Embryonic facial prominence (tissue), 1 donor: Measurements from ENCODE around the gene CHRNB4.
"Not testable (repeated sequence)": the region's sequence is repeated elsewhere in the genome, so short reads cannot be mapped to it uniquely, and the experiment has no call there.

Experiments
- DNase-seq: peaks from one replicate; pipeline ENCODE4 v3.0.0-alpha.2; 2016; ENCODE audit errors: extremely low spot score

The CHRNB4 gene, protein sequence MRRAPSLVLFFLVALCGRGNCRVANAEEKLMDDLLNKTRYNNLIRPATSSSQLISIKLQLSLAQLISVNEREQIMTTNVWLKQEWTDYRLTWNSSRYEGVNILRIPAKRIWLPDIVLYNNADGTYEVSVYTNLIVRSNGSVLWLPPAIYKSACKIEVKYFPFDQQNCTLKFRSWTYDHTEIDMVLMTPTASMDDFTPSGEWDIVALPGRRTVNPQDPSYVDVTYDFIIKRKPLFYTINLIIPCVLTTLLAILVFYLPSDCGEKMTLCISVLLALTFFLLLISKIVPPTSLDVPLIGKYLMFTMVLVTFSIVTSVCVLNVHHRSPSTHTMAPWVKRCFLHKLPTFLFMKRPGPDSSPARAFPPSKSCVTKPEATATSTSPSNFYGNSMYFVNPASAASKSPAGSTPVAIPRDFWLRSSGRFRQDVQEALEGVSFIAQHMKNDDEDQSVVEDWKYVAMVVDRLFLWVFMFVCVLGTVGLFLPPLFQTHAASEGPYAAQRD

DNA sequence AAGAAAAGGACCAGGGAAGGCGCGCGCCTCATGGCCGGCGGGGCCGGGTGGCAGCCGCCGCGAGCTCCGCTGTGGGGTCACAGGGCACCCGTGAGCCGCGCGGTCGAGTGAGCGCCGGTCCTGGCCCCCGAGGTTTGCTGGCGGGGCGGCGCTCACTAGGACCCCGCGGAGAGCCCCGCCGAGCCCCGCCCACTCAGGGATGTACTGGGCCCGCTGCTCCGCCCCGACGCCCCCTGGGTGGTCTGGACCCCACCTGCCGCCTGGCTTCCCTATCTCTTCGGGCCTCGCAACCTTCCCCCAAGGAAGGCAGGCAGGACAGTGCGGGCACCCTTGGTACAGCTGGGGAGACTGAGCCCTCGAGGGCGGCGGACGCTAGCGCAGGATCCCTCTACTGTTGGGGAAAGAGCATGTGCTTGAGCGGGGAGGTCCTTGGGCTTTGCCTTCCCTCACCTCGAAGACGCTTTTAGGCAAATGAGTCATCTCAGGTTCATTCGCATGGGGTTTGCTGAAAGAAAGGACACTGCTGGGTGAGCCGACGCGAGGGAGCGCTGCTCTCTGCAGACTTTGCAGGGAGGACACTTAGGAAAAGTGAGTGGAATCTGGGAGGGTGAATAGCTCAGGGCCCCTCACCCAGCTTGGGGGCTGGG lies at the start of gene CHRNB4:
CHRNB4 (minus strand) TSS at position 109 of the 647 bp plus-strand sequence; CDS start at position 32, 77 bp downstream.
- no peak for DNase-seq

DNA sequence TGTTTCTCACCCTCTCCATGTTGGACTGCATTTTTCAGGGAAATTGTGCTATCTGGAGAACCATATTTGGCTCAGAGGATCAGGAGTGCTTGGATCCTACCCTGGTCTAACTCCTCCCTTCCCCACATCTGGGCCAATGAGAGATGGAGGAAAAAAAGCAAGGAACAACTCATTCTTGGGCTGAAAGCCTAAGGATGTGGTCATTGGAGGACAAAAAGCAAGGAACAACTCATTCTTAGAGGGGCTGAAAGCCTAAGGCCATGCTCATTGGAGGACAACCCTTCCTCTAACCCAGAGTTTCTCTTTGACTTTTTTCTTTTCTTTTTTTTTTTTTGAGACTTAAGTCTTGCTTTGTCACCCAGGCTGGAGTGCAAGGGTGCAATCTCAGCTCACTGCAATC lies 48.6 kb upstream of the CHRNB4 start:
- no peak for DNase-seq

DNA sequence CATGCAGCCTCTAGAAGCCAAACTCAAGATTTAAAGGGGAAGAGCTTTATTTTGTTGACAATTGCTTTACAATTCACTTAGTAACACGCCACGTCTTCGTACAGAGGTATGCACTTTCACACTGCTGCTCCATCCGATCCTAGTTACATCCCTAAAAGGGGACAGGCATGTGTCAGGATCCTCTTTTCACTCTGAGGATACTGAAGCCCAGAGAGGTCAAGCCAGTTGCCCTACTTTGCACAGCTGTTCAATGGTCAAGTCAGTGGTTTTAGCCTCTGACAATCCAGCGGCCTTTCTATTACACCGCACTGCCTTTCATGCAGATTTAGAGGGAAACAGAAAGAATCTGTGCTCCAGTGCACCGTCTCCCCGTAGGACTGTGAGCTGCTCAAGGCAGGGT lies 44.9 kb upstream of the CHRNB4 start:
- no peak for DNase-seq

DNA sequence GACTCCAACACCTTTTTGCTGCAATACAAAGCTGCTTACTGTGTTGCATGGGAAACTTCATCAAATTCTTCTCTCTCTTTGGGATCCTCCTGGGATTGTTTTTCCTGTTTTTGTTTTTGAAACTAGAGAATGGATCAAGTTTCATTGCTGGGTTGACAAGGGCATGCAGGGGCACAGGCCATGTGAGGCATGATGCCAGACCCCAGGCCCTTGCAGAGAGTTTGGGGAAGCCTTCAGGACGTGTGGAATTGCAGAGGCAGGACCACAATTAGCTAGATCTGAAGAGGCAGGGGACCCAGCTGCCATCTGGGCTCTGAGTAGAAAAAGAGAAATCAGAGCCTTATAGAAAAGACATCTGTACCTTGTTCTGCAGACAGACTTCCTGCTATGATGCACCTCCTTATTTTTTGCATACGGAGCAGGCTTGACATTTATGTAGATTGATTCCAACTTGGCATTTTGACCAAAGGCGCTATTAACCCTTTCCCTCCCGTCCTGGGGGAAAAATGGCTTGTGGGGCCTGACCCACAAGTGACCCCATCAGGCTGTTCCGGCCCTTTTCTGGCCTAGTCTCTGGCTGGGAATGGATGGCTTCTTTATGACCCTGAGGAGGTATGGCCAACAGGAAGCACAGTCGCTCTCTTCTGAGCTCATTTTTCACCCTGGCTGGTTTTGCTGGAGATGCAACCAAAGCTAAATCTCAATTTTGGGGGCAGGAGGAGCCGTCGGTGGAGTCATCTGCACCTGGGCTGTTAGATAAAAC lies 44.3 kb upstream of the CHRNB4 start:
- DNase-seq, result no peak

- no peak for DNase-seq
Measured at GRCh38 chr15:78684657-78685056, 43.6 kb upstream of the CHRNB4 start.

- not testable (repeated sequence) for DNase-seq
Measured at GRCh38 chr15:78683599-78683998, 42.6 kb upstream of the CHRNB4 start.

- DNase-seq, result no peak
Measured at GRCh38 chr15:78682693-78683410, 41.8 kb upstream of the CHRNB4 start.

- no peak for DNase-seq
Measured at GRCh38 chr15:78682004-78682651, 41.1 kb upstream of the CHRNB4 start.

GRCh38 chr15:78681281-78682003 lies 40.4 kb upstream of the CHRNB4 start:
- no peak for DNase-seq

- no peak for DNase-seq
Measured at GRCh38 chr15:78680431-78681075, 39.5 kb upstream of the CHRNB4 start.

GRCh38 chr15:78679089-78679511 lies 38.1 kb upstream of the CHRNB4 start:
- DNase-seq, result no peak

- no peak for DNase-seq
Measured at GRCh38 chr15:78676424-78677110, 35.6 kb upstream of the CHRNB4 start.

DNA sequence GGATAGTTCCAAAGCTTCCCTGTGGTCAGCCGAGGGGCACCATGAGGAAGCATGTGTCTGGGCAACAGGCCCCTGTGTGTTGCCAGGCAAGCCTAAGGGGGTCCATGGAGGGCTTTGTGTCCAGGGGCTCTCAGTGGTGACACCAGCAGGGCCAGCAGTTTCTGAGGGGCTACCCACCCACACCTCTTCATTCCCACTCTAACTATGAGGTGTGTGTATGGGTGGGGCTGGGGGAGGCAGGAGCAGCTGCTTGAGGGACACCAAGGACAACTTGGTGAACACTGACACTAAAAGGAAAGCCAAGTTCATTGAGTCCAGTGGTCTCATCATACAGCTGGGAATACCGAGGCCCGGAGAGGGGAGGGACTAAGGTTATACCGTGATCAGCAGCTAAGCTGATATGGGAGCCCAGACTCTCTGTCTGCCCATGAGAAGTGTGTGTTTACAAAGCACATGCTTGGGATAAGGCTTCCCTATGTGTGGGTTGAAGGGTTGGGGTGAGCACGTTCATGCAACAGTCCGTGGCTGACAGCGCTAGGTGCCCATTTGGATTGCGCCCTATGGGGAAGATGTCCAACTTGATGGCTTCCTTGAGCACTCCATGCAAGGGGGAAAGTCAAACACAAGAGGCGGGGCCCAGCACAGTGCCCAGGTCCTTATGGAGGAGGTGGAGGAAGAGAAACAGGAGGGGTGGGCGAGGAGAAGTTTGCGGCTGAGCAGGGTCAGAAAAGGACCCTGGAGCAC lies 34.8 kb upstream of the CHRNB4 start:
- DNase-seq, result no peak

DNA sequence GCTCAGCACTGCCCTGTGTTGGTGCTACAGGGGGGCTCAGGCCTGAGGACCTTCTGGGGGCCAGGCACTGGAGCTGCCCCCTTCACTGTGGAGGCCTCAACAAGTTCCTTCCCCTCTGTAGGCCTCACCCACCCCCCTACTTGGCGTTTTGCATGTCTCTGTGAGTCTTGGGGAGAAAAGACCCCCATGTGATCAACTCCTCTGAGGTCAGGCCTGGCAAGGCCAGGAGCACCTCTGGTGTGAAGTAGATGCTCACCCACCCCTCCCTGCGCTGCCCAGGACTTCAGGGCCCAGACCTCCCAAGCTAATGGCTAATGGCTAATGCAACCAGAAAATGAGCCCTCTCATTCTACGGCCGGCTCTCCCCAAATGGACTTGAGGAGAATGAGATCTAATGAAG lies 34.2 kb upstream of the CHRNB4 start:
- no peak for DNase-seq

GRCh38 chr15:78673917-78674444 lies 33.0 kb upstream of the CHRNB4 start:
- no peak for DNase-seq

DNA sequence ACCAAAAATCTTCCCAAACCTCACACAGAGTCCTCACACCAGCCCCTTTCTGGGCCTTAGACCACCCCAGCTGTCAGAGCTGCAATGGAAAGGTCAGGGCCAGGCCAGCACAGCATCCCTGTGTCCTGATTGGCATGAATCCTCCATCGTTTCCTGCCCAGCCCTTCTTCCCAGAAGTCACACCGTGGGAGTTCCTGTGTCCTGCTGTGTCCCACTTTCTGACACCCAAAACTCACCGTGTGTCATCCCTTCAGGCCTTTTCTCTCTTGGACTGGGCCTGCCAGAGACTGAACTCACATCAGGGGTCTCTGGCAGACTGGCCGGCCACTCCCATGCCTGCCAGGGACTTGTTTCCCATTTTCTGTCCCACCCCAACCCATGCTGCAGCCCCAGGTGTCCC lies 32.5 kb upstream of the CHRNB4 start:
- no peak for DNase-seq

DNA sequence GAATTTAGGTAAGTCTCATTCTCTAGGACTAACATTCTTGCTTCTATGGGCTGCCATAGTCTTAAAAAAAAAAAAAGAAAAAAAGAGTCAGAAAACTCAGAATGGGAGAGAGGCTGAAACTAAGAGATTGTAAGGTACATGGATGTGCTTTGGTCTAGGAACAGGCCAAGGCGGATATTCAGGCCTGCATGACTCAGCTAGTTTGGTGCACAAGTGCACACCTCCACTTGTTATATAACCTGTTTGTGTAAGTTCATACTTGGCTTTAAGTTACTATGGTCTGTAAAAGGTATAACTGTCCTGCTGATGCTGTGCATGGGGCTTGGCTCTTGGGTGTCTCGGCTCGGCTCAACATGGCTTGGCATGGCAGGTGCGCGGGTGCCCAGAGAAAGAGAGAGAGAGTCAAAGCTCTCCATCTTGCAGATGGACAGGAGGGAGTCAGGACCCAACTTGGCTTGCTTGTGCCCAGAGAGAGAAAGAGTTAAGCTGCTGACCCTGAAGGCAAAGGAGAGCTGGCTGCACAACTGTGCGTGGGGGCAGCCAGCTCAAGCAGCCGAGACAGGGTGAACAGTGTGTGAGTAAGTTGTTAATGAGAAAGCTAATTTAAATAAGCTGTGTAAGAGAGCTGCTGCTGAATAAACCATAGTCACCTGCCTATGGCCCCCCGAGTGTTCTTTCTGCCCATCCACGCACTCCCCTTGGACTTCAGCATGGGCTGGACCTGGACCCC lies 31.4 kb upstream of the CHRNB4 start:
- no peak for DNase-seq
